Suprapubic skin (tissue), 4 donors: Measurements from ENCODE around the gene FRMPD4. TPM values are rescaled to one million over a fixed set of nuclear protein-coding genes. Genes with fewer than 3 reads are reported as not detected.

Source experiments
- DNase-seq, 2 donors: peaks; one replicate each; pipeline ENCODE4 v3.0.0-alpha.2; 2019; ENCODE audit warnings: low spot score in 2 of 2
- H3K27ac ChIP-seq: fragments of 200-600 bp; sonication (generic); one replicate; pipeline ENCODE4 v1.5.1; 2019
- H3K27me3 ChIP-seq: fragments of 200-600 bp; sonication (generic); one replicate; pipeline ENCODE4 v1.5.1; 2019
- H3K36me3 ChIP-seq: fragments of 200-600 bp; sonication (generic); one replicate; pipeline ENCODE4 v1.5.1; 2019
- H3K4me1 ChIP-seq: fragments of 200-600 bp; sonication (generic); one replicate; pipeline ENCODE4 v1.5.1; 2019
- H3K4me3 ChIP-seq: fragments of 200-600 bp; sonication (generic); one replicate; pipeline ENCODE4 v1.5.1; 2019; ENCODE audit warnings: mild to moderate bottlenecking
- H3K9me3 ChIP-seq: fragments of 200-600 bp; sonication (generic); one replicate; pipeline ENCODE4 v1.5.1; 2019
- EP300 ChIP-seq: sonication (generic); formaldehyde crosslinking; IDR thresholded peaks from one replicate; pipeline ENCODE4 v1.6.1; 2017; ENCODE audit warnings: antibody characterized with exemption
- POLR2A ChIP-seq, 2 donors: fragments of 450-650 bp; IDR thresholded peaks; one replicate each; pipeline ENCODE4 v1.6.1; 2017; ENCODE audit warnings: antibody characterized with exemption in 2 of 2, mild to moderate bottlenecking in 2 of 2, moderate library complexity in 2 of 2
- POLR2AphosphoS5 ChIP-seq, 3 donors: sonication (generic); formaldehyde crosslinking; IDR thresholded peaks; one replicate each; pipeline ENCODE4 v1.6.1; 2017; ENCODE audit warnings: antibody characterized with exemption in 3 of 3
- WGBS: methylation state at CpG from one replicate; pipeline ENCODE4 v1.1.5; 2018; 5-methylcytosine and 5-hydroxymethylcytosine counted together
- total RNA-seq, 4 donors: library from RNA; depleted of rRNA; stranded (reverse); fragments of >200 nt; gene quantifications; one replicate each; pipeline ENCODE4 v1.1.0, GENCODE V29; 2016
- TF ChIP-seq, protein P1 (sequence below), 2 donors: fragments of 200-600 bp in 1 of 2; fragments of 450-650 bp in 1 of 2; sonication (generic) in 1 of 2; IDR thresholded peaks; one replicate each; pipeline ENCODE4 v1.5.1; 2016 to 2019; ENCODE audit warnings: antibody characterized with exemption in 2 of 2, mild to moderate bottlenecking in 1 of 2, moderate library complexity in 1 of 2

FRMPD4 gene
- total RNA-seq, 4 donors from 2014 or later: 0.08 to 0.13 TPM; not detected in 2

DNA sequence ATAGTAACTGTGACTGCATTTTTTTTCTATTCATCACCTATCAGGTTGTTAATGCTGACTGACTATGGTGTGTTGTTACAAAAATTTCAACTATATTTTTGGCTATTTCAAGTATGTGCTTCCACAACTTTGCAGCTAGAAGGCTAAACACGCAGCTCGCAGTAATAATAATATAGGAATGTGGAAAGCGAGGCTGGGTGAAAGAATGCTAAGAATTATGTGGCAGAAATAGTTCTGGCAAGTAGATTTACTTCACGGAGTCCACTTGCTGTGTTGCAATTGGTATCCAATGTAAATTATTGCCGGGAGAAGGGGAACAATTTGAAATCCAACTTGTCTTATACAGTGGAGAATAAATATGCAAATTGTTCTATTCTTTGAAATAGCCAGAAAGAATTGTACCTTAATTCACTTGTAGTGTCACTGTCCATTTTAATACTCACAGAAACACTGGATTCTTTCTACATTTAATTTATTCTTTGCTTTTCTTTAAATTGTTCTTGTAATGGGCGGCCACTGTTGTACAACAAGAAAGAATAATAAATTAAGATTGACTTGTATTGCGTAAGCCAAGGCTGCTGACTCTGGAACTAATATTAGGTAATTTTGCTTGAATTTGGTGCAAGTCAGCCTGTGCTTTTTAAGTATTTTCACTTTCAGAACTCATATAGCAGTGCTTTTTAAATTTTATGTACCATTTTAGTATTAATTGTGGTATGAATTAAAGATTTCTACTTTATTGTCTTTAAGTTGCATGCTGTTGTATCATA, 154.9 kb downstream of the FRMPD4 start:
- no peak overlapping the region for H3K27ac ChIP-seq

DNA sequence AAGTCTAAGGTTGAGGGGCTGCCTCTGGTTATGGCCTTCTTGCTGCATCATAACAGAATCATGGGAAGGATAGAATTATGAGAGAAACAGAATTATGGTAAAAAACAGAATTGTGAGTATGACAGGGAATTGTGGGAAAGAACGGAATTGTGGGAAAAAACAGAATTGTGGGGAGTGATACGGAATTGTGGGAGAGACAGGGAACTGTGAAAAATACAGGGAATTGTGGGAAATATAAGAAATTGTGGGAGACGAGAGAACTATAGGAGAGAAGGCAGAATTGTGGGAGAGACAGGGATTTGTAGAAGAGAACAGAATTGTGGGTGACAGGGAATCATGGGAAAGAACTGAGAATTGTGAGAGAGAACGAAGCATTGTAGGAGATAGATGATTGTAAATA, 159.1 kb downstream of the FRMPD4 start:
- Histone ChIP-seq H3K27ac (no peak overlapping the region), H3K27me3 (no peaks in the 10 kb centered on the region), H3K9me3 (no peaks in the 10 kb centered on the region), H3K36me3 (no peaks in the 10 kb centered on the region), H3K4me3 (no peak overlapping the region), H3K4me1 (no peaks in the 10 kb centered on the region)
- TF ChIP-seq EP300 (no peak), POLR2A (IDR thresholded peaks at IDR 0.05) (no peak), POLR2AphosphoS5 (IDR thresholded peaks at IDR 0.05) (no peak)
- TF ChIP-seq, protein P1, sequence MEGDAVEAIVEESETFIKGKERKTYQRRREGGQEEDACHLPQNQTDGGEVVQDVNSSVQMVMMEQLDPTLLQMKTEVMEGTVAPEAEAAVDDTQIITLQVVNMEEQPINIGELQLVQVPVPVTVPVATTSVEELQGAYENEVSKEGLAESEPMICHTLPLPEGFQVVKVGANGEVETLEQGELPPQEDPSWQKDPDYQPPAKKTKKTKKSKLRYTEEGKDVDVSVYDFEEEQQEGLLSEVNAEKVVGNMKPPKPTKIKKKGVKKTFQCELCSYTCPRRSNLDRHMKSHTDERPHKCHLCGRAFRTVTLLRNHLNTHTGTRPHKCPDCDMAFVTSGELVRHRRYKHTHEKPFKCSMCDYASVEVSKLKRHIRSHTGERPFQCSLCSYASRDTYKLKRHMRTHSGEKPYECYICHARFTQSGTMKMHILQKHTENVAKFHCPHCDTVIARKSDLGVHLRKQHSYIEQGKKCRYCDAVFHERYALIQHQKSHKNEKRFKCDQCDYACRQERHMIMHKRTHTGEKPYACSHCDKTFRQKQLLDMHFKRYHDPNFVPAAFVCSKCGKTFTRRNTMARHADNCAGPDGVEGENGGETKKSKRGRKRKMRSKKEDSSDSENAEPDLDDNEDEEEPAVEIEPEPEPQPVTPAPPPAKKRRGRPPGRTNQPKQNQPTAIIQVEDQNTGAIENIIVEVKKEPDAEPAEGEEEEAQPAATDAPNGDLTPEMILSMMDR (IDR thresholded peaks at IDR 0.05): no peak
- WGBS: 76% methylated on average over 4 of the region's 4 CpGs
- no peak for DNase-seq

More for the DNA sequence above, 154.9 kb downstream of the FRMPD4 start:
- 74% methylated on average over 7 of the region's 7 CpGs for WGBS
- no peak for DNase-seq
- no peaks in the 10 kb centered on the region for H3K36me3 ChIP-seq
- TF ChIP-seq, protein P1 (IDR thresholded peaks at IDR 0.05): no peak
- TF ChIP-seq POLR2AphosphoS5 (IDR thresholded peaks at IDR 0.05) (no peak), POLR2A (IDR thresholded peaks at IDR 0.05) (no peak), EP300 (no peak)
- H3K9me3 ChIP-seq: no peaks in the 10 kb centered on the region
- no peaks in the 10 kb centered on the region for H3K4me1 ChIP-seq
- H3K4me3 ChIP-seq: no peak overlapping the region
- no peaks in the 10 kb centered on the region for H3K27me3 ChIP-seq

DNA sequence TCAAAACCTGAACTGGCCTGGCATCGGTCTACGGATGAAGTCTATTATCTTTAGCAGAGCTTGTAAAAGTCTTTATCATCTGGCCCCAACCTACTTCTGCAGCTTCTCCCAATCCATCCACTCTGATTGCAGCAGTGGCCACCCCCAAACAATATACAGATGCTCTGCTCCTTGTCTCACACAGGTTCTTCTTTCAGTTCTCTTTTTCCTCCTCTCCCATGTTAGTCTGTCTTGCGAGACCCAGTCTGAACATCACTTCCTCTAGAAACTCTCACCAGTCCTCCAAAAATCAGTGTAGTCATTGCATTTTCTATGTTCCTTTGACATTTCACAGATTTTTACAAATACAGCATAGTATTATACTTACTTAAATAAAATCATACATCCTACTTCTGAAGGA, 163.0 kb downstream of the FRMPD4 start:
- Histone ChIP-seq H3K4me3 (no peak overlapping the region), H3K27ac (no peak overlapping the region), H3K4me1 (no peaks in the 10 kb centered on the region), H3K36me3 (no peaks in the 10 kb centered on the region), H3K27me3 (no peaks in the 10 kb centered on the region), H3K9me3 (no peaks in the 10 kb centered on the region)
- 90% methylated on average over 3 of the region's 3 CpGs for WGBS
- no peak for TF ChIP-seq POLR2AphosphoS5 (IDR thresholded peaks at IDR 0.05)
- no peak for TF ChIP-seq POLR2A (IDR thresholded peaks at IDR 0.05)
- TF ChIP-seq EP300: no peak
- TF ChIP-seq, protein P1 (IDR thresholded peaks at IDR 0.05): no peak
- DNase-seq: no peak

DNA sequence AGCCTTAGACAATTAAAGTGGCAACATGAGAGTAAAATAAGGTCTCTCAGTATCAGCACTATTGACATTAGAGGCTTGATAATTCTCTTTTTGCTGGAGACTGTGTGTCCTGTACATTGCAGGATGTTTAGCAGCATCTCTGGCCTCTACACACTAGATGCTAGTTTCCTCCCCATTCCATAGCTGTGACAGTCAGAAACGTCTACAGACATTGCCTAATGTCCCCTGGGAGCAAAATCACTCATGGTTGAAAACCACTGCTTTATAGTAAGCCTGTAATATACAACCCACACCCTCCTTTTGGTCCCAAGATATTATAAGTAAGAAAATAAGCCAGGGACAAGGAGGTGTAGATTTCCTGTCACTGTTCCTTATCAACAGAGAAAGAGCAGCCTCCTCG, 166.0 kb downstream of the FRMPD4 start:
- Histone ChIP-seq H3K27ac (no peak overlapping the region), H3K27me3 (no peaks in the 10 kb centered on the region), H3K4me1 (no peaks in the 10 kb centered on the region), H3K4me3 (no peak overlapping the region), H3K36me3 (no peaks in the 10 kb centered on the region), H3K9me3 (no peaks in the 10 kb centered on the region)
- WGBS: 38% methylated on average over 2 of the region's 2 CpGs
- TF ChIP-seq, protein P1 (IDR thresholded peaks at IDR 0.05): no peak
- TF ChIP-seq POLR2A (IDR thresholded peaks at IDR 0.05) (no peak), POLR2AphosphoS5 (IDR thresholded peaks at IDR 0.05) (no peak), EP300 (no peak)
- DNase-seq: no peak

DNA sequence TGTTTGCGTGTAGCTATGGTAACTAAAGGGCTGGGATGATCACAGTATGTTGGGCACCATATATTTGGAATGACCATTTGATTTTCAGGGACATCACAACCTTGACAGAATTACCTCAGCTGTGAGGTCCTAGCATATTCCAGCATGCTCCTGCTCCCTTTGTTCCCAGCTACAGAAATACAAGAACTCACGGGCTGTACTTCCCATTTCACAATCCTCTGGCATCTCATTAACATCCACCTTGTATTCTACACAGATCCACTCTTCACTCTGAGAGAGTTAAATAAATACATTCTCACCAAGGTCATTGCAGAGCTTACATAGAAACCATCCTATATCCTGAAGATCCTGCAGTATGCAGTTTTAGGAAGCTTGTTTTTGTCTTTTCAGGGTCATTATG, 169.7 kb downstream of the FRMPD4 start:
- Histone ChIP-seq H3K27me3 (no peaks in the 10 kb centered on the region), H3K4me1 (no peaks in the 10 kb centered on the region), H3K4me3 (no peak overlapping the region), H3K36me3 (no peaks in the 10 kb centered on the region), H3K27ac (no peak overlapping the region), H3K9me3 (no peaks in the 10 kb centered on the region)
- no peak for DNase-seq
- WGBS: 39% methylated on average over 2 of the region's 2 CpGs
- TF ChIP-seq POLR2A (IDR thresholded peaks at IDR 0.05) (no peak), POLR2AphosphoS5 (IDR thresholded peaks at IDR 0.05) (no peak)
